ENCODE data around the gene TBL1Y. TPM values are rescaled to one million over a fixed set of nuclear protein-coding genes. Genes with fewer than 3 reads are reported as not detected.

Gene TBL1Y
- polyA plus RNA-seq, 3 donors = not detected

DNA sequence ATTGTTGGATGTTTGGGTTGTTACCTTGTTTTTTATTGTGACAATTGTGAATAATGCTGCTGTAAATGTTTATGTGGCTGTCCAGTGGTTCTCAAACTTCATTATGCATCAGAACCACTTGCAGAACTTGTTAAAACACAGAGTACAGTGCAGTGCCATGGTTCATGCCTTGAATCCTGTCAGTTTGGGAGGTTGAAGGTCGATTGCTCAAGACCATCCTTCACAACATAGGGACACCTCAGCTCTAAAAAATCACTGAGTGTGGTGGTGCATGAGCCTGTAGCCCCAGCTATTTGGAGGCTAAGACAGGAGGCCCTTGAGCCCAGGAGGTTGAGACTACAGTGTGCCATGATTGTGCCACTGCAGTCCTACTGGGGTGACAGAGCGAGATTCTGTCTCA lies 25.0 kb downstream of the TBL1Y start:
- H3K27ac Mint-ChIP-seq = no peak overlapping the region
- peaks cover 0 to 4% (median 0%) of the 10 kb centered on the region in 3 donors for H3K27me3 Mint-ChIP-seq (ENCODE audit: low read depth in 3 of 3)
- Histone ChIP-seq H3K9ac (ENCODE audit: insufficient read depth, low read length, poor library complexity, severe bottlenecking) (no peak overlapping the region), H3K36me3 (replicated peaks in 1 of 2; ENCODE audit: control insufficient read depth in 1 of 2, insufficient read depth in 2 of 2, low read length in 2 of 2) (no peaks in the 10 kb centered on the region), H3K27me3 (ENCODE audit: control insufficient read depth in 2 of 2, insufficient read depth in 2 of 2, low read length in 2 of 2) (no peaks in the 10 kb centered on the region), H3K4me3 (replicated peaks in 1 of 3; ENCODE audit: low read depth in 2 of 3, low read length in 3 of 3) (no peak overlapping the region), H2AFZ (ENCODE audit: insufficient read depth, low read depth, low read length, poor library complexity, severe bottlenecking) (no peak overlapping the region), H3K27ac (ENCODE audit: low read depth in 1 of 2, low read length in 2 of 2) (no peak overlapping the region), H3K4me1 (ENCODE audit: control insufficient read depth in 1 of 2, insufficient read depth in 2 of 2, low read length in 2 of 2) (no peaks in the 10 kb centered on the region), H3K79me2 (ENCODE audit: insufficient read depth, low read length) (no peaks in the 10 kb centered on the region), H3K4me2 (replicated peaks; ENCODE audit: extremely low read depth, low read length, poor library complexity, severe bottlenecking) (no peak overlapping the region), H4K20me1 (ENCODE audit: insufficient read depth, low read length) (no peaks in the 10 kb centered on the region), H3K9me3 (replicated peaks in 1 of 2; ENCODE audit: control insufficient read depth in 1 of 2, insufficient read depth in 1 of 2, low read length in 2 of 2) (no peaks in the 10 kb centered on the region)
- no peaks in the 10 kb centered on the region for H3K4me1 Mint-ChIP-seq
- H3K4me3 Mint-ChIP-seq = no peak overlapping the region
- TF ChIP-seq, protein P1, sequence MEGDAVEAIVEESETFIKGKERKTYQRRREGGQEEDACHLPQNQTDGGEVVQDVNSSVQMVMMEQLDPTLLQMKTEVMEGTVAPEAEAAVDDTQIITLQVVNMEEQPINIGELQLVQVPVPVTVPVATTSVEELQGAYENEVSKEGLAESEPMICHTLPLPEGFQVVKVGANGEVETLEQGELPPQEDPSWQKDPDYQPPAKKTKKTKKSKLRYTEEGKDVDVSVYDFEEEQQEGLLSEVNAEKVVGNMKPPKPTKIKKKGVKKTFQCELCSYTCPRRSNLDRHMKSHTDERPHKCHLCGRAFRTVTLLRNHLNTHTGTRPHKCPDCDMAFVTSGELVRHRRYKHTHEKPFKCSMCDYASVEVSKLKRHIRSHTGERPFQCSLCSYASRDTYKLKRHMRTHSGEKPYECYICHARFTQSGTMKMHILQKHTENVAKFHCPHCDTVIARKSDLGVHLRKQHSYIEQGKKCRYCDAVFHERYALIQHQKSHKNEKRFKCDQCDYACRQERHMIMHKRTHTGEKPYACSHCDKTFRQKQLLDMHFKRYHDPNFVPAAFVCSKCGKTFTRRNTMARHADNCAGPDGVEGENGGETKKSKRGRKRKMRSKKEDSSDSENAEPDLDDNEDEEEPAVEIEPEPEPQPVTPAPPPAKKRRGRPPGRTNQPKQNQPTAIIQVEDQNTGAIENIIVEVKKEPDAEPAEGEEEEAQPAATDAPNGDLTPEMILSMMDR (IDR thresholded peaks at IDR 0.05) = no peak
- DNase-seq = no peak
- peaks cover 0 to 3% (median 0%) of the 10 kb centered on the region in 7 donors for H3K9me3 Mint-ChIP-seq
- H3K36me3 Mint-ChIP-seq = no peaks in the 10 kb centered on the region
- intact Hi-C loops (cut with micrococcal nuclease) = no loop called here
- no CpG with 5 or more reads among the region's 2 CpGs for WGBS (ENCODE audit: insufficient coverage)

DNA sequence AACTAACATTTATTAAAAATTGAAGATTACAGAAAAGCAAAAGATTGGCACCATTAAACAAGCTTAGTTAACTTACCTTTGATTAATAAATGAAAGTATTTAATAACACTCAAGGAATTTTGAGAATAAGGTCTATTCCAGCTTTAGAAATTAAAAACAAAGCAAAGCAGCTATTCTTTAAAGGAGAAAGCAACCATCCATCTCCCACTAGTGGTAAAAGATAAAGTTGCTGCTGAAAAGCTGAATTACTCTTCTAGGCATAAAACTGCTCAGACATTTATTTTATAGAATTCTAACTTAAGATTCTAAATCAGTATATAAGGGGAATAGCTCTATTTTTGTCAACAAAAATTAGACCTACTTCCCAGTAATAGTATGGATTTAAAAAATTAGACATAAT lies 37.2 kb downstream of the TBL1Y start:
- Histone ChIP-seq H3K27me3 (ENCODE audit: control insufficient read depth in 2 of 2, insufficient read depth in 2 of 2, low read length in 2 of 2) (no peaks in the 10 kb centered on the region), H2AFZ (ENCODE audit: insufficient read depth, low read depth, low read length, poor library complexity, severe bottlenecking) (no peak overlapping the region), H3K27ac (ENCODE audit: low read depth in 1 of 2, low read length in 2 of 2) (no peak overlapping the region), H3K4me2 (replicated peaks; ENCODE audit: extremely low read depth, low read length, poor library complexity, severe bottlenecking) (no peak overlapping the region), H3K9ac (ENCODE audit: insufficient read depth, low read length, poor library complexity, severe bottlenecking) (no peak overlapping the region), H4K20me1 (ENCODE audit: insufficient read depth, low read length) (no peaks in the 10 kb centered on the region), H3K79me2 (ENCODE audit: insufficient read depth, low read length) (no peaks in the 10 kb centered on the region), H3K4me1 (ENCODE audit: control insufficient read depth in 1 of 2, insufficient read depth in 2 of 2, low read length in 2 of 2) (no peaks in the 10 kb centered on the region), H3K9me3 (replicated peaks in 1 of 2; ENCODE audit: control insufficient read depth in 1 of 2, insufficient read depth in 1 of 2, low read length in 2 of 2) (no peaks in the 10 kb centered on the region), H3K36me3 (replicated peaks in 1 of 2; ENCODE audit: control insufficient read depth in 1 of 2, insufficient read depth in 2 of 2, low read length in 2 of 2) (no peaks in the 10 kb centered on the region), H3K4me3 (replicated peaks in 1 of 3; ENCODE audit: low read depth in 2 of 3, low read length in 3 of 3) (no peak overlapping the region)
- DNase-seq = no peak
- H3K4me3 Mint-ChIP-seq = no peak overlapping the region
- H3K4me1 Mint-ChIP-seq = no peaks in the 10 kb centered on the region
- no peak overlapping the region for H3K27ac Mint-ChIP-seq
- intact Hi-C loops (cut with micrococcal nuclease) = no loop called here
- peaks cover 0 to 2% (median 0%) of the 10 kb centered on the region in 7 donors for H3K9me3 Mint-ChIP-seq
- TF ChIP-seq, protein P1 (IDR thresholded peaks at IDR 0.05) = no peak
- H3K36me3 Mint-ChIP-seq = no peaks in the 10 kb centered on the region
- H3K27me3 Mint-ChIP-seq (ENCODE audit: low read depth in 3 of 3) = peaks cover 0 to 1% (median 1%) of the 10 kb centered on the region in 3 donors

All from CD14-positive monocyte (primary cell).